RPMI8226 (cell line): ENCODE results near the gene POM121C.
"Not testable (repeated sequence)": the region's sequence is repeated elsewhere in the genome, so short reads cannot be mapped to it uniquely, and the experiment has no call there.

ENCODE experiments used
- DNase-seq: peaks from one replicate; pipeline ENCODE4 v3.0.0-alpha.2; 2015

The POM121C gene

GRCh38 chr7:75374519-75375317, 111.4 kb downstream of the POM121C start:
- DNase-seq, result not testable (repeated sequence)

GRCh38 chr7:75374144-75374518, 112.0 kb downstream of the POM121C start:
- not testable (repeated sequence) for DNase-seq

- not testable (repeated sequence) for DNase-seq
Measured at GRCh38 chr7:75367313-75367712, 118.8 kb downstream of the POM121C start.
